Effector memory CD8-positive, alpha-beta T cell (primary cell): Measurements from ENCODE around the gene ANKRD13B.

Experiments used
- ATAC-seq: fragments of 150-1000 bp; cut with Tn5 transposase; replicated peaks from 2 replicates; pipeline ENCODE4 v1.10.0; 2021; ENCODE audit warnings: mild to moderate bottlenecking, moderate library complexity
- DNase-seq, 3 experiments: peaks; one replicate each; pipeline ENCODE4 v3.0.0; 2021
- H3K27ac Mint-ChIP-seq, 2 donors: one replicate each; pipeline ENCODE4 v1.8.0; 2022; ENCODE audit warnings: mild to moderate bottlenecking in 2 of 2, mixed read lengths in 2 of 2, moderate library complexity in 2 of 2
- H3K27me3 Mint-ChIP-seq, 2 donors: one replicate each; pipeline ENCODE4 v1.8.0; 2022; ENCODE audit warnings: mixed read lengths in 2 of 2
- H3K36me3 Mint-ChIP-seq: one replicate; pipeline ENCODE4 v1.8.0; 2022; ENCODE audit warnings: mild to moderate bottlenecking, moderate library complexity, mixed read lengths; ENCODE audit not compliant: insufficient read depth
- H3K4me1 Mint-ChIP-seq, 2 donors: one replicate each; pipeline ENCODE4 v1.8.0; 2022; ENCODE audit warnings: low read depth in 2 of 2, mixed read lengths in 2 of 2
- H3K4me3 Mint-ChIP-seq, 2 donors: one replicate each; pipeline ENCODE4 v1.8.0; 2022; ENCODE audit warnings: mild to moderate bottlenecking in 2 of 2, mixed read lengths in 2 of 2, moderate library complexity in 2 of 2
- H3K9me3 Mint-ChIP-seq, 2 donors: one replicate each; pipeline ENCODE4 v1.8.0; 2022; ENCODE audit warnings: mixed read lengths in 2 of 2

Gene ANKRD13B

GRCh38 chr17:29572691-29573557, 20.0 kb upstream of the ANKRD13B start:
- Mint-ChIP-seq H3K36me3 (peaks cover 55% of the 10 kb centered on the region), H3K27ac (peak overlapping the region in 1 of 2 donors; percentile 49), H3K9me3 (no peaks in the 10 kb centered on the region), H3K4me1 (peaks cover 18 to 20% of the 10 kb centered on the region in 2 donors), H3K27me3 (no peaks in the 10 kb centered on the region), H3K4me3 (peak overlapping the region in 1 of 2 donors; percentile 19)
- DNase-seq (peak in 2 of 3 experiments; percentile 62 to 68), ATAC-seq (peak; percentile 61)

- H3K27ac Mint-ChIP-seq: peak overlapping the region in 1 of 2 donors; percentile 49
- no peak overlapping the region for H3K4me3 Mint-ChIP-seq
- no peak for ATAC-seq
- no peaks in the 10 kb centered on the region for H3K9me3 Mint-ChIP-seq
- DNase-seq: no peak
- peaks cover 49% of the 10 kb centered on the region for H3K36me3 Mint-ChIP-seq
- H3K4me1 Mint-ChIP-seq: peaks cover 14 to 18% of the 10 kb centered on the region in 2 donors
- no peaks in the 10 kb centered on the region for H3K27me3 Mint-ChIP-seq
Observed at GRCh38 chr17:29573558-29573869, 19.4 kb upstream of the ANKRD13B start.

- no peaks in the 10 kb centered on the region for H3K9me3 Mint-ChIP-seq
- H3K4me1 Mint-ChIP-seq: peaks cover 12 to 16% of the 10 kb centered on the region in 2 donors
- no peak for DNase-seq
- peak overlapping the region in 1 of 2 donors; percentile 49 for H3K27ac Mint-ChIP-seq
- H3K27me3 Mint-ChIP-seq: no peaks in the 10 kb centered on the region
- peaks cover 48% of the 10 kb centered on the region for H3K36me3 Mint-ChIP-seq
- no peak for ATAC-seq
- no peak overlapping the region for H3K4me3 Mint-ChIP-seq
Observed at GRCh38 chr17:29573871-29574731, 18.8 kb upstream of the ANKRD13B start.

GRCh38 chr17:29574732-29575510, 18.0 kb upstream of the ANKRD13B start:
- Mint-ChIP-seq H3K9me3 (no peaks in the 10 kb centered on the region), H3K4me1 (peaks cover 9 to 14% of the 10 kb centered on the region in 2 donors), H3K4me3 (no peak overlapping the region), H3K27ac (no peak overlapping the region), H3K36me3 (peaks cover 49% of the 10 kb centered on the region), H3K27me3 (no peaks in the 10 kb centered on the region)
- ATAC-seq: no peak
- no peak for DNase-seq

- H3K27me3 Mint-ChIP-seq: no peaks in the 10 kb centered on the region
- H3K27ac Mint-ChIP-seq: peak overlapping the region in 1 of 2 donors; percentile 29
- ATAC-seq: no peak
- no peak for DNase-seq
- H3K36me3 Mint-ChIP-seq: peaks cover 51% of the 10 kb centered on the region
- H3K4me3 Mint-ChIP-seq: no peak overlapping the region
- no peaks in the 10 kb centered on the region for H3K9me3 Mint-ChIP-seq
- peaks cover 13 to 18% of the 10 kb centered on the region in 2 donors for H3K4me1 Mint-ChIP-seq
Observed at GRCh38 chr17:29575511-29576213, 17.3 kb upstream of the ANKRD13B start.

- Mint-ChIP-seq H3K27ac (peak overlapping the region in 1 of 2 donors; percentile 29), H3K27me3 (no peaks in the 10 kb centered on the region), H3K9me3 (no peaks in the 10 kb centered on the region), H3K36me3 (peaks cover 46% of the 10 kb centered on the region), H3K4me1 (peaks cover 10 to 12% of the 10 kb centered on the region in 2 donors), H3K4me3 (no peak overlapping the region)
- ATAC-seq: no peak
- DNase-seq: no peak
Observed at GRCh38 chr17:29576214-29577000, 16.5 kb upstream of the ANKRD13B start.

- H3K4me3 Mint-ChIP-seq: no peak overlapping the region
- DNase-seq: no peak
- peaks cover 46% of the 10 kb centered on the region for H3K36me3 Mint-ChIP-seq
- no peak for ATAC-seq
- H3K27ac Mint-ChIP-seq: no peak overlapping the region
- H3K27me3 Mint-ChIP-seq: no peaks in the 10 kb centered on the region
- H3K9me3 Mint-ChIP-seq: no peaks in the 10 kb centered on the region
- H3K4me1 Mint-ChIP-seq: peaks cover 10 to 12% of the 10 kb centered on the region in 2 donors
Observed at GRCh38 chr17:29577001-29577370, 15.9 kb upstream of the ANKRD13B start.

GRCh38 chr17:29577385-29578211, 15.3 kb upstream of the ANKRD13B start:
- Mint-ChIP-seq H3K4me3 (no peak overlapping the region), H3K27me3 (no peaks in the 10 kb centered on the region), H3K27ac (peak overlapping the region in 1 of 2 donors; percentile 87), H3K4me1 (peaks cover 10 to 12% of the 10 kb centered on the region in 2 donors), H3K9me3 (no peaks in the 10 kb centered on the region), H3K36me3 (peaks cover 51% of the 10 kb centered on the region)
- no peak for DNase-seq
- ATAC-seq: no peak

GRCh38 chr17:29578626-29579485, 14.1 kb upstream of the ANKRD13B start:
- Mint-ChIP-seq H3K9me3 (no peaks in the 10 kb centered on the region), H3K4me1 (peaks cover 7 to 12% of the 10 kb centered on the region in 2 donors), H3K27me3 (no peaks in the 10 kb centered on the region), H3K4me3 (no peak overlapping the region), H3K36me3 (peaks cover 42% of the 10 kb centered on the region), H3K27ac (peak overlapping the region; percentile 39 to 87)
- no peak for DNase-seq
- ATAC-seq: no peak

GRCh38 chr17:29579866-29580771, 12.8 kb upstream of the ANKRD13B start:
- H3K4me3 Mint-ChIP-seq: no peak overlapping the region
- no peaks in the 10 kb centered on the region for H3K27me3 Mint-ChIP-seq
- DNase-seq (peak; percentile 88 to 93 (median 89)), ATAC-seq (peak; percentile 100)
- peak overlapping the region; percentile 60 to 79 for H3K27ac Mint-ChIP-seq
- no peaks in the 10 kb centered on the region for H3K9me3 Mint-ChIP-seq
- peaks cover 30% of the 10 kb centered on the region for H3K36me3 Mint-ChIP-seq
- peaks cover 16 to 19% of the 10 kb centered on the region in 2 donors for H3K4me1 Mint-ChIP-seq
